ENCODE data around the gene PIBF1.
A peak's percentile ranks its signal among the peaks of the same experiment; 100 is the strongest.
"Not testable (repeated sequence)": the region's sequence is repeated elsewhere in the genome, so short reads cannot be mapped to it uniquely, and the experiment has no call there.

PIBF1 gene

DNA sequence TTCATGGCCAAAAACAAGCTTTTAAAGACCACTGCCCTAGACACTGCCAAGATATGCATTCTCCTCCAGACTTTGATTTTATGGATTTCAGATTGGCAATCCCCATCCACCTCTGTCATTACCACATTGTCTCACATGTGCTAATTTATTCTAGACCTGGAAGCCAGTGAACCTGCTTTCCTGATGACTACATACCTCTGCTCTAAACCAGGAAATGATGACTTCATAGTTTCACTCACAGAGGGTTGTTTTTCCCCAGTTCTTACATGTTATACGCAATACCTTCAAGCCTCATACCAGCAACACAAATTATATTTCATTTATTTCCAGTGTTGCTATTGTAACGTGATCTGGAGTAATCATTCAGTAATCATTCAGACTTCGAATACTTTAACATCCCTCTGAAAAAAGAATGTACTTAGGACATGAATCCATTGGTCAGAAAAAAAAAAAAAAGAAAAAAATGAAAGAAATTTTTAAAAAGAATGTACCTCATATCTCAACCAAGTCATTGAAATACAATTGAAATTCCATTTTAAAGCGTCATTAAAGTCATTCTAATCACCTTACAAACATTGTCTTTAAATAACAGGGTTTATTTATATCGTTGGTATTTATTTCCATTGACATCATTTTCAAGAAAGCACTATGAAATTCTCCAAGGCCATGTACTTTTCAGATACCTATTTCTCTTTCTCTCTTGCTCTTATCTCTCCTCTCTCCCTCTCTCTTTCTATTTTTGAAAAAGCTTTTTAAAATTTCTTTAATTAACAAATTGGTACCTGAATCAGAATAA is 243.5 kb downstream of the PIBF1 start:
- DNase-seq (ENCODE audit: low read depth) = no peak

DNA sequence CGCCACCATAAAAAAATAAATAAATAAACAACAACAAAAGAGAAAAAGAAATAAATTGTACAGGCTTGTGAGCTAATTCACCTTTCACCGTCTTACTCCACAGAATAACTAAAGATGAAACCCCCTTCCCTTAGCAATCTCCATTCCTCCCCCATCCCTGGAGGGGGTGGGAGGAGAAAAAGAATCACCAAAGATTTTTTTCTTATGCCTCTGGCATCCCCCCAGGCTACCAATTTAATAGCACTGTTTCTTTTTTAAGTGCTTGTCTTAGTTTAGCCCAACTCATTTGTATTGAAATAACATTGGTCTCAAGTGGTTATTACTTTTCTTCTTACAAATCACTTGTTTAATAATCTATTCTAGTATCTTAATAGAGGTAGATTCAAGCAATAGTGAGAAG is 253.0 kb downstream of the PIBF1 start:
- DNase-seq (ENCODE audit: low read depth) = no peak

DNA sequence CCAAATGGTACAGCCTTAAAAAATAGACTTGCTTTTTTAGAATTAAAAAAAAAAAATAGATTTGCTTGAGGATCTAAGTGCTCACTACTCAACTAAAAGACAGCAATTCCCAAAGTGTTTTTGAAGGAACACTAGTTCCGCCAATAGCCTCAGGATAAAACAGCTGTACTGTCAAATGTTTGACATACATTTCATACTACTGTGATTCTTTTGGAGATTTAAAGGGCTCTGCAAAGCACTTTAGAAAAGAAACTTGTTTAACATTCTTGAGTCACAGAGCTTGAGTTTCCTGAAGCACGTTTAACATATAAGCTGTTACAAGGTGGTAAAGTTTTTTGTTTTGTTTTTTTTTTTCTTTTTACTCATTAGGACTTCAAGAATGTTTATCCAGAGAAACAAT is 253.7 kb downstream of the PIBF1 start:
- no peak for DNase-seq (ENCODE audit: low read depth)

DNA sequence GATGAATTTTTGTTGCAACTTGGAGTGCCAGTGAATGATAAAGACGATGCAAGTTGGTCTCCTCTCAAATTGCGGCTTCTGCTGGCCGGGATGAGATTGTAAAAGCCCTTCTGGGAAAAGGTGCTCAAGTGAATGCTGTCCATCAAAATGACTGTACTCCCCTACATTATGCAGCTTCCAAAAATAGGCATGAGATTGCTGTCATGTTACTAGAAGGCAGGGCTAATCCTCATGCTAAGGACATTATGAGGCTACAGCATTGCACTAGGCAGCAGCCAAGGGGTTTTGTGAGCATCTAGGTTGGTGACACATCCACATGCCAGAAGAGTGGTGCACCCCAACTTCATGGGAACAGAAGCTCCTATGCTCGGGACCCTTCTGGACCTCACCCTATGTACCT is 254.6 kb downstream of the PIBF1 start:
- DNase-seq (ENCODE audit: low read depth) = no peak

DNA sequence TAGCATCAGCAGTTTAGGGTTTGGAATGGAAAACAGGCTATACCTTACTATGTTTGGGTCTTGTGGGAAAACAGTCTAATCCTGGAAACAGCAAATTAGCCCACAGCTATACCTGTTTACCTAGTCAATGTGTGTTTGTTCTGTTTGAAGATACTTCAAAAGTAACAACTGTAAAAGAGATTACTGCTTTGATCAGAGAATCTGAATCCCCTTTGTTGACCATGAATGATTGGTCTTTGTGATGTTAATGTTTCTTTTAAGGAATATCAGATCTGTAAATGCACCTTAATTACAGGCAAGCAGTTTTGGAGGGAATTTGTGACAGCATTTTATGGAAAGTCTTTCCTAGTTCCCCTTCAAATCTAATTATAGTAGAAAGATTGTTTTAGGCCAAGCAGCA is 256.1 kb downstream of the PIBF1 start:
- no peak for DNase-seq (ENCODE audit: low read depth)

DNA sequence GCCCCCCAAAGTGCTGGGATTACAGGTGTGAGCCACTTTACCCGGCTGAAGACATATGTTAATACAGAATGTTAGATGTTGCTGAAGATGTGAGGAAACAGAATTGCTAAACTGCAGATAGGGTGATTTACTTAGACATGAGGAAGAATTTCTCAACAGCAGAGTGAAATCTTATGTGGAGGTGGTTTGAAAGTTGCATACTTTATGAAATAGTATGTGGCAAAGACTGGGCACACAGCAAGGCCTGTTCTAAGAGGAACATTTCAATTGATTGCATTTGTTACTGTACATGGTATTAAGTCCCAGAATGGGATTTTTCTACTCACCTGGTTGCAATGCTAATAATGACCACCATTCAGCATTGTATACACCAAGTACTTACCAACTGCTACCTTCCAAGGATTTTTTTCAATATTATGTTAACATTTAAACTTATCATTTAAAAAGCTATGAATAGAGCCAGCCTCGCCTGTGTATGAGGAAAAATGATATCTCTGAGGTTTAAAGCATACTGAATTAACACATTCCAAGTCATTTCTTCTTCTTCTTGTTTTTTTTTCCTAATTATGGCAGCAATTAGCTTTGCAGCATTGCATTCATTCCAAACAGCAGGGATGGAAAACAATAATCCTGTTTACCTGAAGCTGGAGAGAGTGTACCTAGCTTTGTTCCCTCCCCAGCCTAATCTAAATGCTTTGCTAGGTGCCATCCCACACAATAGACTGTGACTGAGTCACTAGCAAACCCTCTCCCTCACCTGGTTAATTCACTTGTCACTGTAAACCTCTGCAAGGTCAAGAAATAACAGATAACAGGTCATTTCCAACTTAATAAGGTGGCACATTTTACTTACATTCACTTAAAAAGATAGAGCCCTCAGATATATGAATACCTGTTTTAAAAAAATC is 257.5 kb downstream of the PIBF1 start:
- DNase-seq (ENCODE audit: low read depth) = no peak

DNA sequence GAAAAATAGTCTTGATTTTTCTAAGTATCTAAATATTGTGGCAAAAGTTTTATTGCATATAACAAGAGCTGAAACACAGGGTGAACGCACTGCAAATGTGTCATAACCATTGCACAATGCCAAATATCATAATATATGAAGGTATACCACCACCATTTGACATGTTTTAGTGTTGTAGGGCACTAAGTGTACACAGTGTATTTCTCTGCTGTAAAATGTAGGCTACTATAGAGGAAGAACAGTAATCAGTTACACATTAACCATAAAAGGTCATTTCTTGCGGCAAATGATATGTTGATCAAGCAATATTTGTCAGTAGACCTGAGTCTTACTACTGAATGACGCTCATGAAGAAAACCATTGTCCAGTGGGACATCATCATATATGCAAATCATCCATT is 258.6 kb downstream of the PIBF1 start:
- DNase-seq (ENCODE audit: low read depth) = no peak

DNA sequence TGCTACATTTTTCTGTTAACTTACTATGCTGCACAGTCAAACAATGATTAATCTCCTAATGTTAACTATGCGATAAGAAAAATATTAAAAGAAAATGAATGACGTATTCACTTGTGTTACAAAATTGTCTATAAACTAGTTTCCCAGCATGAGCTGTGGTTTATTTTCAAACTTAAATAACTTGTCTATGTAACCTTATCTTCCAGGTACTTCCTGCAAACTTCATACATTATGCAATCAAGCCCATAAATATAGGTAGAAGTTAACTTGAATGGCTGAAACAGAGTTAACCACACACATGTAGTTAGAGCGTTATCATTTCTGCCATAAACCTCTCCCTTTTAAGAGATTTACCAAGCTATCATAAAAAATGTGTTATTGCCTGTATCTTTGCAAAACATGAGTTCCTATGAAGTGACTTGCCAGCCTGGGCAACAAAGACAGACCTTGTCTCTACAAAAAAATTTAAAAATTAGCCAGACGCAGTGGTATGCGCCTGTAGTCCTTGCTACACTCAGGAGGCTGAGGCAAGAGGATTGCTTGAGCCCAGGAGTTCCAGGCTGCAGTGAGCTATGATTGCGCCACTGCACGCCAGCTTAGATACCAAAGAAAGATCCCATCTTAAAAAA is 259.1 kb downstream of the PIBF1 start:
- DNase-seq (ENCODE audit: low read depth) = no peak

DNA sequence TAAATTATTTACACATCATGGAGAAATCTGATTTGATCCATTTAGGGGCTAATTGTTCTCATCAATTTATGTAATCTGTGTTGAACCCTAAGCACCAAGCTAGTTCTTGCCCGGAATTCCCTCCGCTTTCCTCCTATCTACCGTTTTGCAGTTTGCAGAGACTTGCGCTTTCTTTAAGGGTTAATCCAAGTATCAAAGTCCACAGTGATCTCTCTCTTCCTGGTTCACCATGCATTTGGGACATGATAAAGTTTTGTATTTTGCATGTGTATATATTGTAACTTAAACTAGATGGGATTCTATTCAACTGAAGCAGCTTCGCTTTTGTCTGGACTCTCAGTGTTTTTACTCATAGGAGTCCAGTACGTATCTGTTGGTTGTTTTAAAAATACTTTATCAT is 263.1 kb downstream of the PIBF1 start:
- no peak for DNase-seq (ENCODE audit: low read depth)

DNA sequence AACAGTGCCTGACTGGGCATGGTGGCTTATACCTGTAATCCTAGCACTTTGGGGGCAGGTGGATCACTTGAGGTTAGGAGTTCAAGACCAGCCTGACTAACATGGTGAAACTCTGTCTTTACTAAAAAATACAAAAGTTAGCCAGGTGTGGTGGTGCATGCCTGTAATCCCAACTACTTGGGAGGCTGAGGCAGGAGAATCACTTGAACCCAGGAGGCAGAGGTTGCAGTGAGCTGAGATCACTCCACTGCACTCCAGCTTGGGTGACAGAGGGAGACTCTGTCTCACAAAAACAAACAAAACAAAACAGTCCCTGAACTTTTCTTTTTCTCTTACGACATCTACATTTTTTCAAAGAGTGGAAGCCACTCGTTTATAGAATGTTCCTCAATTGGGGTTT is 266.7 kb downstream of the PIBF1 start:
- not testable (repeated sequence) for DNase-seq (ENCODE audit: low read depth)

DNA sequence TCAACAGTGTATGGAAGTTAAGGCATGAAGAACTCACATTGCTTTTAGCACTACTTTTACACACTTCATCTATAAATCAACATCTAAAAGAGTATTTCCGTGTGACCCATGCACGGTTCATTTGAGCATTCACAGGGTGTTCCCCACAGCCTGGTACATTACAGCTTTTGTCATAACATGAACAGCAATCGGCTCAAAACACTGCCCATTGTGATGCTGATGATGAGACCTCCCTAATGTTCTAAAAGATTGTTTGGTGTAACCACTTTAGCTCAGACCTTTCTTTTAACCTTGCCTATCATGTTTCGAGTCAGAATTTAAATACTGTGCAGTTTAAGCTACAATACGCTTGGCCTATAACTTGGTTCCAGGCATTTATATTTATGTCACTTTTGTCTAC is 272.8 kb downstream of the PIBF1 start:
- DNase-seq (ENCODE audit: low read depth) = no peak

DNA sequence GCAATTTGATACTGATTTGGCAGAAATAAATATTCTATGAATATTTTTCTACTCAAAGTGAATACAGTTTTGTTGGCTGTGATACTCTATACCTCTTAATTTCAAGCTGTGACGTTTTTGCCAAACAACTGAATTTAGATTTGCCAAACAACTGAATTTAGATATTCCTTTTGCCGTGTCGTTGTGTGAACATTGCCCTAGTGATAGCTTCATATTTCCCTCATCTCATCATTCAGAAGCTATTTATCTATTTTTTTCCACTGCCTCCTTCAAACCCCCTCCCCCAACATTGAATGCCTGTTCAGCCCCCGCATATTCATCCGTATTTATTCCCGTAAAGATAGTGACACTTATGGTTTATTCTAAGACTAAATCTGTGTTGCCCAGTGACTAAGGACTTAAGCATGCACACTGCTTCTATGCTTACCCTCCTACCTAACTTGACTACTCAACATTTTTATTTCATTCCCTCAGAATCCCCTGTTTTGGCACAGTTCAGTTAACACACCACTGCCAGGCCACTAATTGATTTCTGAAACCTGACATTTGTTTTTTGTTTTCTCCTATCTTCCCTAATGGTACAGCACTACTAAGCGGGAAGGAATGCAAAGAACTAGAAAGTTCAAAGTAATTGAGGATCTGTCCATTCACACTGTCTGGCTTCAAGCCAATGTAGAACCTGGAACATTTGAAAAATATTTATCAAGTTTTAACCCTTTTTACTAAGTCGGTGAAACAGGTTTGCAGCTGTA is 274.1 kb downstream of the PIBF1 start:
- DNase-seq (ENCODE audit: low read depth) = peak; percentile 31

DNA sequence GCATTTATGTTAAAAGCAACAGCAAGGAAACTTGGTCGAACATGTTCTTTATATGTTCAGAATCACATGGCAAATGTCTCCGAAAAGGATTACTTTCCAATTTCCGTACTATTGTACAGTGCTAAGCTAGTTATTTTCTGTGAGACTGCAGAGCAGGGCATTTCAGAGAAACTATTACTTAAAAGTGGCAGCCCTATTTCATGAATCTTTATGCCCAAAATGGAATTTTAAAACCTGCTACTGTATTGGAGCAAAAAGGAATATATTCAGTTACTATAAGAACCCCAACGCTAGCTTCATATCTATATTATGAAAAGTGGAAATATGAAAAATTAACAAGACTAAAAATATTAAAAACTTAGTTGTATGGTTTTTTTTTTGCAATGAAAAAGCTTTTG is 274.6 kb downstream of the PIBF1 start:
- no peak for DNase-seq (ENCODE audit: low read depth)

DNA sequence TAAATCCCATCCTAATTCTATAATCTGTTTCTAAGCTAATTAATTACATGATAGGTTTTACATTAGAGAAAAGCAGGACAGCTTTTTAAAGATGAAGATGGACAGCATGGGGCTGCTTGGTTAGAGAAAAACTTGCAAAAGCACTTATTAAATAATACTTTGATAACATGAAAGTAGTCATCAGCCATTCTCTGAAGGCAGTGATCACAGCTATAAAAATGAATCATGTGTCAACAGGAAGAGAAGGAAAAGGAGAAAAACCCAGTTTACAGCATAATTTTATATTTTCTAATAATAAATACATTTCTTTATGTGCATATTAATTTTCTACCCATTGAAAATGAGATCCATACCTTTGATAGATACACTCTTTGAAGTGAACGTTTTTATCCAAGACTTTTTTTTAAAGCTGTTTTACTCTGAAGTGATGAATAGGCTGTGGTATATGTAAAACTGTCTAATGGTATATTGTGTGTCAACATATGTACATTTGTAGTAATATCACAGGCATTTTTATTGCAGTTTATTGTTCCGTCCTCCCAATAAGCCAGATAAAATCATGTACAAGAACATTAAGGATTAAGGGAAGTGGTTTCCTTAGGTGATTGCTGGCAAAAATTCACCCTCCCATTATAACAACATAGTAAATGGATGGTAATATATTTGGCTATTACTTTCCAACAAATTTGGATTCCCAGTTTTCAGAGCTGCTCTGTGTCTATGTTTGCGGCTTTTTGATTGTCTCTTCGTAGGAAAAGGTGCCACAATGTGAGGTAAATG is 275.5 kb downstream of the PIBF1 start:
- DNase-seq (ENCODE audit: low read depth) = no peak

DNA sequence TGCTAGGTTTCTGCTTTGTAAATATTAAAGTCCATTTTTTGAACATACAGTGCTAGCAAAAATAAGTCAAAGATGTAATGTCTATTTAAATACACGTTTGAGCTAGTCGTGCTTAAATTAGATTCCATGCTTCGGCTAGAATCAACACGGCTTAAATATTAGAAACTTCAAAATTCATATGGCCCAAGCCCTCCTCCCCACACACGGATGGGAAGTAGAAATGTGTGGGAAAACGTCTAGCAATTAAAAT is 276.1 kb downstream of the PIBF1 start:
- DNase-seq (ENCODE audit: low read depth) = no peak

DNA sequence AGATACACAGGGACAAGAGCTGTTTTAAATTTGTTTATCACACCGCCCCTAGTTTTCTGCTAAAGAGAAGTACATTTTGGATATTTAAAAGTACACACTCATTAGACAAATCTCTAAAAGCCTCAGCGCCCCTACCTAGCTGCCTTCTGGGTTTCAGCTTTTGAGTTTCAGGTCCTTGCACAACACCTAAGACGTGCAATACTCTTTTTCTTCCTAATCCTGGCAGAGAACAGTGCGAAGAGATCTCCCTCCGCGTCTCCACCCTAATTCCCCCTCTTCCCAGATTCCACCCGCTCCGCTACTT is 276.5 kb downstream of the PIBF1 start:
- no peak for DNase-seq (ENCODE audit: low read depth)

DNA sequence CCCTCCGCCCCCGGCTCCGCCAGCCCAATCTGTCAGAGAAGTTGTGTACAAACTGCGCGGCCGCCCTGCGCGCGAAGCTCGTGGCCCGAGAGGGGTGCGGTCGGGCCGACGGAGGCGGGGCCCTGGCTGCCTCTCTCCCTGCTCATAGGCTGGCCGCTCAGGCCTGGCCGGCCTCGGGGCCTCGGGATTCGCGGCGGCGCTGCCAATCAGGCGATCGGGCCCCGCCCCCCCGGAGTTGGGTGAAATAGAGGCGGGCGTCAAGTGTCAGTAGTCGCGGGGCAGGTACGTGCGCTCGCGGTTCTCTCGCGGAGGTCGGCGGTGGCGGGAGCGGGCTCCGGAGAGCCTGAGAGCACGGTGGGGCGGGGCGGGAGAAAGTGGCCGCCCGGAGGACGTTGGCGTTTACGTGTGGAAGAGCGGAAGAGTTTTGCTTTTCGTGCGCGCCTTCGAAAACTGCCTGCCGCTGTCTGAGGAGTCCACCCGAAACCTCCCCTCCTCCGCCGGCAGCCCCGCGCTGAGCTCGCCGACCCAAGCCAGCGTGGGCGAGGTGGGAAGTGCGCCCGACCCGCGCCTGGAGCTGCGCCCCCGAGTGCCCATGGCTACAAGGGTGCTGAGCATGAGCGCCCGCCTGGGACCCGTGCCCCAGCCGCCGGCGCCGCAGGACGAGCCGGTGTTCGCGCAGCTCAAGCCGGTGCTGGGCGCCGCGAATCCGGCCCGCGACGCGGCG is 277.0 kb downstream of the PIBF1 start, which contains the start of gene KLF5:
KLF5 (plus strand) TSS at position 270 of the 724 bp plus-strand sequence; CDS start at position 593, 323 bp downstream.
- peak; percentile 46 for DNase-seq (ENCODE audit: low read depth)

DNA sequence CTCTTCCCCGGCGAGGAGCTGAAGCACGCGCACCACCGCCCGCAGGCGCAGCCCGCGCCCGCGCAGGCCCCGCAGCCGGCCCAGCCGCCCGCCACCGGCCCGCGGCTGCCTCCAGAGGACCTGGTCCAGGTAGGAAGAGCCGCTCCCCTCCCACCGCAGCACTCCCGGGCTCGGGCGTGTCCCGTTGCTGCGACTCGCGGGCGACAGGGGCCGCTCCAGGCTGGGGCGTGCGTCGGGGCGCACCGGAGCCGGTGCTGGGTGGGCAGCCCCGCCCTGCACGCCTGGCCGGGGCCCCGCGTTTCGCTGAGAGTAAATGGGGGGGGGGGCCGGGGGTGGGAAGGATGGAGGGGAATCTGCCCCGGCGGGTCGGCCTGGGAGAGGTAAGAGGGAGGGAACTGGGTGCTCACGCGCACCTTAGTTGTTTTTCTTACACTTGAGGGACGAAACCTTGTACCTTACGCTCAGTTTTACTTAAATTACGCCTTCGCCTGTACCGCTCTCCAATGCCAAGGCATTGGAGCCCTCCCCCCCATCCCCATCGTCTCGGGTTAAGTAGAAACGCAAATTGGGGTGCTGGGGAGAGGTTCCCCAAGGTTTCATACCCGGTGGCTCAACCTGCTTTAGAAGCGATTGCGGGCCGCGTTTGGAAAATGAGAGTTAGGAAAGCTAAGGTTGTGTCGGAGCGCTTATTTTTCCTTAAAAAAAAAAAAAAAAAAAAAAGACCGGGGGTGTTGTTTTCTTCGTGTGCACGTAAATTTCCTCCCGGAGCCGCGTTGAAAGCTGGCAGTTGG is 277.7 kb downstream of the PIBF1 start:
- no peak for DNase-seq (ENCODE audit: low read depth)

DNA sequence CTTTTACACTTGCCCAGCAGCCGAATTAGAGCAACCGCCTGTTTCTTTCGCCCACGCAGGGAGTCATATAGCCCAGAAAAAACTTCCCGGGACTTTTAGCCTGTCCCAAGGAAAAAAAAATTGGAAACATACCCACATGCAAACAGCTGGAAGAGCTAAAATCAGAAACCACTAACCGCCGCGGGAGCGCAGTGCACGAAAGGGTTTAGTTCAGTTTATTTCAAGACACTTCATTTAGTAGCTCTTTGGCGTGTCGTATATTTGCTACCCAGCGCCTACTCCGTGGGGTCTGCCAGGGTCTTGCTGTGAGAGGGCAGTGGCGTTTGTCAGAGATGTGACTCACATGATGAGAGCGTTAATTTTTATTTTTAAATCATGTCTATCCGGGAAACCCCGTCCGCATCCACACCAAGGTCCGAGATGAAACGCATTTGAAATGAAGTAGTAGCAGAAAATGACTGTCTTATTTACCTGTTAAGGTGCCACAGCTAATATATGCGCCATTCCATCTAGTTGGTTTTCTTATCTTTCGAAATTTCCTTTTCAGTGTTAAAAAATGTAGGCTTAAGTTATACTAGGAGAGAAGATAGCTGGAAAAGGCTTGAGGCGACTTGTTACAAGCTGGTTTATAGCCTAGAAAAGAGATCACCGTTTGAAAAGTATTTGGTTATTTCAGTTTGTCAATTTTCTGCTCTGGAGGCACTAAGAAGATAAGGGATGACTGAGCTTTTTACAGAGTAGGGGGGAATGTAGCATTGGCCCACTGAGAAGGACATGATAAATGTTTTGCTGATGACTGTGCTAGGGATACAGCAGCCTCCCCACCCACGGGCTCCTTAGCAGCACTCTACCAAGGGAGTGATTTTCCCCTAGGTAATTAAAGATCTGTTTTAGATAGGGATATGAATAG is 278.6 kb downstream of the PIBF1 start:
- no peak for DNase-seq (ENCODE audit: low read depth)

Data from HS-5 (cell line).